ENCODE measurements around the gene SRD5A3.

Gene SRD5A3

GRCh38 chr4:55321707-55322264 is 24.3 kb upstream of the SRD5A3 start:
- Histone ChIP-seq H3K4me1 (ENCODE audit: insufficient read depth, low read length) (peaks cover 8% of the 10 kb centered on the region), H3K27me3 (ENCODE audit: insufficient read depth, low read length, poor library complexity) (peaks cover 7% of the 10 kb centered on the region), H3K9ac (ENCODE audit: low read depth, low read length) (no peak overlapping the region), H3K4me2 (ENCODE audit: insufficient read depth, low read length) (no peak overlapping the region), H3K36me3 (ENCODE audit: insufficient read depth, low read length) (no peaks in the 10 kb centered on the region), H3K4me3 (ENCODE audit: low read depth in 1 of 2, low read length in 2 of 2) (no peak overlapping the region), H3K27ac (ENCODE audit: low read length) (no peak overlapping the region), H3K9me3 (ENCODE audit: insufficient read depth, low read length, severe bottlenecking) (no peaks in the 10 kb centered on the region), H4K20me1 (ENCODE audit: insufficient read depth, low read length) (no peaks in the 10 kb centered on the region), H3K79me2 (ENCODE audit: insufficient read depth, low read length) (no peaks in the 10 kb centered on the region), H2AFZ (ENCODE audit: low read depth, low read length) (no peak overlapping the region)
- ATAC-seq (ENCODE audit: insufficient read depth, low read depth) (peak; percentile 62; the same call in 1 of the 3 replicates), DNase-seq (peak; percentile 66)
- TF ChIP-seq CTCF (IDR thresholded peaks at IDR 0.05; ENCODE audit: borderline replicate concordance, extremely low read depth, low read length, poor library complexity, severe bottlenecking), result peak; percentile 72
- TF ChIP-seq EZH2 (IDR thresholded peaks at IDR 0.05; ENCODE audit: borderline replicate concordance, low read depth, low read length, severe bottlenecking), result no peak

GRCh38 chr4:55323375-55323774 is 22.7 kb upstream of the SRD5A3 start:
- Histone ChIP-seq H3K4me1 (ENCODE audit: insufficient read depth, low read length) (peaks cover 8% of the 10 kb centered on the region), H3K4me3 (ENCODE audit: low read depth in 1 of 2, low read length in 2 of 2) (no peak overlapping the region), H3K9ac (ENCODE audit: low read depth, low read length) (no peak overlapping the region), H3K79me2 (ENCODE audit: insufficient read depth, low read length) (no peaks in the 10 kb centered on the region), H3K9me3 (ENCODE audit: insufficient read depth, low read length, severe bottlenecking) (no peaks in the 10 kb centered on the region), H3K4me2 (ENCODE audit: insufficient read depth, low read length) (no peak overlapping the region), H3K36me3 (ENCODE audit: insufficient read depth, low read length) (no peaks in the 10 kb centered on the region), H3K27me3 (ENCODE audit: insufficient read depth, low read length, poor library complexity) (peaks cover 7% of the 10 kb centered on the region), H3K27ac (ENCODE audit: low read length) (no peak overlapping the region), H2AFZ (ENCODE audit: low read depth, low read length) (no peak overlapping the region), H4K20me1 (ENCODE audit: insufficient read depth, low read length) (no peaks in the 10 kb centered on the region)
- no peak for ATAC-seq (ENCODE audit: insufficient read depth, low read depth)
- TF ChIP-seq CTCF (IDR thresholded peaks at IDR 0.05; ENCODE audit: borderline replicate concordance, extremely low read depth, low read length, poor library complexity, severe bottlenecking) (no peak), EZH2 (IDR thresholded peaks at IDR 0.05; ENCODE audit: borderline replicate concordance, low read depth, low read length, severe bottlenecking) (no peak)
- no peak for DNase-seq

GRCh38 chr4:55326629-55327028 is 19.4 kb upstream of the SRD5A3 start:
- Histone ChIP-seq H3K4me2 (ENCODE audit: insufficient read depth, low read length) (no peak overlapping the region), H3K79me2 (ENCODE audit: insufficient read depth, low read length) (no peaks in the 10 kb centered on the region), H2AFZ (ENCODE audit: low read depth, low read length) (no peak overlapping the region), H3K36me3 (ENCODE audit: insufficient read depth, low read length) (no peaks in the 10 kb centered on the region), H3K27ac (ENCODE audit: low read length) (no peak overlapping the region), H3K4me1 (ENCODE audit: insufficient read depth, low read length) (no peaks in the 10 kb centered on the region), H3K9ac (ENCODE audit: low read depth, low read length) (no peak overlapping the region), H3K4me3 (ENCODE audit: low read depth in 1 of 2, low read length in 2 of 2) (no peak overlapping the region), H4K20me1 (ENCODE audit: insufficient read depth, low read length) (no peaks in the 10 kb centered on the region), H3K9me3 (ENCODE audit: insufficient read depth, low read length, severe bottlenecking) (no peaks in the 10 kb centered on the region), H3K27me3 (ENCODE audit: insufficient read depth, low read length, poor library complexity) (no peaks in the 10 kb centered on the region)
- no peak for ATAC-seq (ENCODE audit: insufficient read depth, low read depth)
- DNase-seq, result no peak
- TF ChIP-seq CTCF (IDR thresholded peaks at IDR 0.05; ENCODE audit: borderline replicate concordance, extremely low read depth, low read length, poor library complexity, severe bottlenecking) (no peak), EZH2 (IDR thresholded peaks at IDR 0.05; ENCODE audit: borderline replicate concordance, low read depth, low read length, severe bottlenecking) (no peak)

Data from DND-41 (cell line).